Measurements from ENCODE around the gene EMD. TPM values are rescaled to one million over a fixed set of nuclear protein-coding genes. Genes with fewer than 3 reads are reported as not detected.
A peak's percentile ranks its signal among the peaks of the same experiment; 100 is the strongest.

Gene EMD
- total and polyA plus RNA-seq, 7 donors = 61.1 to 101 (median 78.2) TPM

GRCh38 chrX:154379569-154379951 is 465 bp downstream of the EMD start:
- Histone ChIP-seq H3K4me1 (no peaks in the 10 kb centered on the region), H3K36me3 (ENCODE audit: insufficient read depth in 1 of 2, low read depth in 1 of 2) (peaks cover 0 to 5% of the 10 kb centered on the region in 2 donors), H3K27ac (peak overlapping the region; percentile 95), H3K4me3 (peak overlapping the region; percentile 76), H3K9me3 (no peaks in the 10 kb centered on the region), H3K27me3 (ENCODE audit: insufficient read depth in 3 of 3, low read length in 2 of 3) (no peaks in the 10 kb centered on the region)
- no peak for TF ChIP-seq CTCF (IDR thresholded peaks at IDR 0.05)
- intact Hi-C loops (cut with DNase I) = no loop called here
- 0 to 37% (median 1%) methylated on average over 2 to 38 of the region's 38 CpGs for WGBS, 3 donors
- DNase-seq = no peak
- peak in 1 of 4 donors; percentile 1 for ATAC-seq

- TF ChIP-seq CTCF (IDR thresholded peaks at IDR 0.05) = no peak
- peak overlapping the region; percentile 95 for H3K27ac ChIP-seq
- DNase-seq (no peak), ATAC-seq (no peak)
- intact Hi-C loops (cut with DNase I) = no loop called here
- no peaks in the 10 kb centered on the region for H3K9me3 ChIP-seq
- peaks cover 0 to 5% of the 10 kb centered on the region in 2 donors for H3K36me3 ChIP-seq (ENCODE audit: insufficient read depth in 1 of 2, low read depth in 1 of 2)
- no peaks in the 10 kb centered on the region for H3K4me1 ChIP-seq
- 30 to 43% (median 35%) methylated on average over 10 to 13 of the region's 13 CpGs for WGBS, 3 donors
- H3K27me3 ChIP-seq (ENCODE audit: insufficient read depth in 3 of 3, low read length in 2 of 3) = no peaks in the 10 kb centered on the region
- H3K4me3 ChIP-seq = peak overlapping the region; percentile 76
Measured at GRCh38 chrX:154380153-154380552, 1.1 kb downstream of the EMD start.

- no peaks in the 10 kb centered on the region for H3K27me3 ChIP-seq (ENCODE audit: insufficient read depth in 3 of 3, low read length in 2 of 3)
- no peaks in the 10 kb centered on the region for H3K9me3 ChIP-seq
- no peak for ATAC-seq
- DNase-seq = no peak
- H3K36me3 ChIP-seq (ENCODE audit: insufficient read depth in 1 of 2, low read depth in 1 of 2) = peaks cover 0 to 5% of the 10 kb centered on the region in 2 donors
- WGBS, 3 donors = 78 to 80% (median 78%) methylated on average over 9 to 14 of the region's 14 CpGs
- H3K27ac ChIP-seq = peak overlapping the region; percentile 95
- H3K4me3 ChIP-seq = peak overlapping the region; percentile 76
- H3K4me1 ChIP-seq = no peaks in the 10 kb centered on the region
- no peak for TF ChIP-seq CTCF (IDR thresholded peaks at IDR 0.05)
- intact Hi-C loops (cut with DNase I) = no loop called here
Measured at GRCh38 chrX:154380787-154381186, 1.7 kb downstream of the EMD start.

GRCh38 chrX:154381271-154381670 is 2.2 kb downstream of the EMD start:
- H3K27me3 ChIP-seq (ENCODE audit: insufficient read depth in 3 of 3, low read length in 2 of 3) = no peaks in the 10 kb centered on the region
- H3K27ac ChIP-seq = no peak overlapping the region
- DNase-seq = no peak
- peaks cover 0 to 5% of the 10 kb centered on the region in 2 donors for H3K36me3 ChIP-seq (ENCODE audit: insufficient read depth in 1 of 2, low read depth in 1 of 2)
- ATAC-seq = no peak
- no peaks in the 10 kb centered on the region for H3K9me3 ChIP-seq
- H3K4me1 ChIP-seq = no peaks in the 10 kb centered on the region
- H3K4me3 ChIP-seq = no peak overlapping the region
- intact Hi-C loops (cut with DNase I) = no loop called here
- WGBS, 3 donors = 57 to 76% (median 72%) methylated on average over 5 to 6 of the region's 6 CpGs
- TF ChIP-seq CTCF (IDR thresholded peaks at IDR 0.05) = no peak

- H3K4me3 ChIP-seq = no peak overlapping the region
- no peak overlapping the region for H3K27ac ChIP-seq
- TF ChIP-seq CTCF (IDR thresholded peaks at IDR 0.05) = no peak
- no peaks in the 10 kb centered on the region for H3K27me3 ChIP-seq (ENCODE audit: insufficient read depth in 3 of 3, low read length in 2 of 3)
- no peaks in the 10 kb centered on the region for H3K9me3 ChIP-seq
- H3K36me3 ChIP-seq (ENCODE audit: insufficient read depth in 1 of 2, low read depth in 1 of 2) = peaks cover 0 to 5% of the 10 kb centered on the region in 2 donors
- no peaks in the 10 kb centered on the region for H3K4me1 ChIP-seq
- intact Hi-C loops (cut with DNase I) = no loop called here
- DNase-seq = no peak
- 65 to 70% (median 68%) methylated on average over 7 to 11 of the region's 11 CpGs for WGBS, 3 donors
- no peak for ATAC-seq
Measured at GRCh38 chrX:154382483-154383069, 3.5 kb downstream of the EMD start.
